Measurements from ENCODE around the gene MYMK.

- no peak for TF ChIP-seq CTCF (IDR thresholded peaks at IDR 0.05 in 2 of 3, conservative IDR thresholded peaks at IDR 0.05 in 1 of 3; ENCODE audit: borderline replicate concordance in 1 of 3, insufficient read depth in 1 of 3, low read depth in 2 of 3, low read length in 2 of 3)
- TF ChIP-seq POLR2AphosphoS5 (IDR thresholded peaks at IDR 0.05; ENCODE audit: low read depth, low read length), result no peak
- TF ChIP-seq ZBTB33 (IDR thresholded peaks at IDR 0.05; ENCODE audit: extremely low read depth, insufficient replicate concordance, low read length), result no peak
- TF ChIP-seq POLR2A (IDR thresholded peaks at IDR 0.05; ENCODE audit: borderline replicate concordance, extremely low read depth, insufficient read depth, insufficient read length), result no peak
- no peak for TF ChIP-seq ATF3 (IDR thresholded peaks at IDR 0.05)
- no peak for TF ChIP-seq FOSL1 (IDR thresholded peaks at IDR 0.05; ENCODE audit: low read depth)
Observed at GRCh38 chr9:133545494-133546286, 20.9 kb upstream of the MYMK start.

Data from HCT116 (cell line).